Measurements from ENCODE around the gene TMEM156.

GRCh38 chr4:38983787-38984598, 48.2 kb downstream of the TMEM156 start:
- TF ChIP-seq CTCF (conservative IDR thresholded peaks at IDR 0.05; ENCODE audit: low read depth in 2 of 2) (no peak), REST (IDR thresholded peaks at IDR 0.05; ENCODE audit: unreplicated experiment) (no peak), EZH2 (IDR thresholded peaks at IDR 0.05; ENCODE audit: low read depth, unreplicated experiment) (no peak)
